Activated naive CD8-positive, alpha-beta T cell (primary cell): ENCODE measurements around the gene ZMYND19.
"Not testable (repeated sequence)": the region's sequence is repeated elsewhere in the genome, so short reads cannot be mapped to it uniquely, and the experiment has no call there.

ENCODE experiments used
- H3K27ac Mint-ChIP-seq: one replicate; pipeline ENCODE4 v1.8.0; 2021; ENCODE audit warnings: mixed read lengths
- H3K27me3 Mint-ChIP-seq: one replicate; pipeline ENCODE4 v1.8.0; 2021; ENCODE audit warnings: mixed read lengths
- H3K36me3 Mint-ChIP-seq: one replicate; pipeline ENCODE4 v1.8.0; 2021; ENCODE audit warnings: mixed read lengths
- H3K4me1 Mint-ChIP-seq: one replicate; pipeline ENCODE4 v1.8.0; 2021; ENCODE audit warnings: low read depth, mixed read lengths
- H3K4me3 Mint-ChIP-seq: one replicate; pipeline ENCODE4 v1.8.0; 2021; ENCODE audit warnings: mild to moderate bottlenecking, mixed read lengths
- H3K9me3 Mint-ChIP-seq: one replicate; pipeline ENCODE4 v1.8.0; 2021; ENCODE audit warnings: low read depth, mixed read lengths

The ZMYND19 gene

DNA sequence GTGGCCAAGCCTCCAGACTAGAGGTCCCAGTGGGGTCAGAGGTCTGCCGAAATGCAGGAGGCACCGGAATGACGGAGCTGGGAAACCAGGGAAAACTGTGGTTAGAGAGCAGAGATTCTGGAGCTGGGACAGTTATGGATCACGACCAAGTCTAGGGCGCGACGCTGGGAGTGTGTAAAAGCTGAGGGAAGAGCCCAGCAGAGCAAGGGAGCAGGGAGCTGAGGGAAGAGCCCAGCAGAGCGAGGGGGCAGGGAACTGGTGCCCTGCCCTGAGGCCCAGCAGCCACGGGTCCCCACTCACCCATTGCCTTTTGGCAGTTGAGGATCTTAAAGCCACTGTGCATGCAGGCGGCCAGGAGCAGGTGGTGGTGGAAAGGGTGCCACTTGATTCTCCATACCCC lies 26.2 kb downstream of the ZMYND19 start:
- H3K27ac Mint-ChIP-seq = no peak overlapping the region
- peaks cover 2% of the 10 kb centered on the region for H3K36me3 Mint-ChIP-seq
- no peaks in the 10 kb centered on the region for H3K4me1 Mint-ChIP-seq
- no peaks in the 10 kb centered on the region for H3K9me3 Mint-ChIP-seq
- no peak overlapping the region for H3K4me3 Mint-ChIP-seq
- no peaks in the 10 kb centered on the region for H3K27me3 Mint-ChIP-seq

DNA sequence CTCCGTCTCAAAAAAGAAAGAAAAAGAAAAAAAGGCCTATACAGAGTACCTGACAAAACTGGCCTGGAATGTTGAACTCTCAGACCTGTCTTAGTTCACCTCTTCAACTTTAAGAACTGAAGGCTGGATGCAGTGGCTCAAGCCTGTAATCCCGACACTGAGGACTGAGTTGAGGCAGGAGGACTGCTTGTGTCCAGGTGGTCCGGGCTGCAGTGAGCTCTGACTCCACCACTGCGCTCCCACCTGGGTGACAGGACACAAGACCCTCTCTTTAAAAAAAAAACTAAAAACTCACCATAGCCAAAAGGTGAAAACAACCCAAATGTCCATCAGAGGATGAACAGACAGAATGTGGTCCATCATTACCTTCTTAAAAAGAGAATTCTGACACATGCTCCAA lies 32.2 kb downstream of the ZMYND19 start:
- no peak overlapping the region for H3K27ac Mint-ChIP-seq
- peaks cover 3% of the 10 kb centered on the region for H3K4me1 Mint-ChIP-seq
- peaks cover 3% of the 10 kb centered on the region for H3K36me3 Mint-ChIP-seq
- no peak overlapping the region for H3K4me3 Mint-ChIP-seq
- H3K9me3 Mint-ChIP-seq = no peaks in the 10 kb centered on the region
- no peaks in the 10 kb centered on the region for H3K27me3 Mint-ChIP-seq

DNA sequence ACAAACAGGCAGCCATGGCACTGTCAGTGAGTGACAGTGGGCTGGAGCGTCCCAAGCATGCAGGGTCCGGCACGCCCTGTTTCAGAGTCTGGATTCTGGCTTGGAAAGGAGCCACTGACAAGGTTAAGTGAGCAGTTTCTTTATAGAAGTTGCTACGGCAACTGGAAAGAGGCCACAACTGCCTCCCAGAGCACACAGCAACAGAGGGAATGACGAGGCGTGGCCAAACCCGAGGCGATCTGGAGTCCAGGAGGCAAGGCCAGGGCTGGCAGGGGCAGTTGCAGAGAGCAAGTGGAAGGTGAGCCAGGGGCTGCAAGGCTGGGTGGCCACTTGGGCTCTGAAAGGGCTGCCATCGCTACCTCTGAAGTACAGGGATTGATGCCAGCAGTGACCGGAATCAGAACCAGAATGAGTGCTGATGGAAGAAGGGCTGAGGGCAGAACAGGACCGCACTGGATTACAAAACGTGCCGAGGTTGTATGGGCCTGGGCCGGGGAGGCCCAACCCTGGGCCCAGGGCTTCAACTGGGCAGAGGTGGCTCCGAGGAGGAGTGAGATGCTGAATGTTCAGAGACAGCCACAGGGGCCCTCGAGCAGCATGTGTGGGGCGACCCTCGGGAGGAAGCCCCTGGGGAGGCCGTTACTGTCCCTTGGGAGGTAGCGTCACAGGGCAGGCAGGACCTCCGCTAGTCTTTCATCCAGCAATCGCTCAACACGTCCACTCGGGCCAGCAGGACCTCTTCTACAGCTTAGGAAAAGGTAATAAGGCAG lies 34.1 kb downstream of the ZMYND19 start:
- Mint-ChIP-seq H3K9me3 (no peaks in the 10 kb centered on the region), H3K4me1 (peaks cover 8% of the 10 kb centered on the region), H3K36me3 (peaks cover 3% of the 10 kb centered on the region), H3K4me3 (no peak overlapping the region), H3K27me3 (no peaks in the 10 kb centered on the region), H3K27ac (no peak overlapping the region)

DNA sequence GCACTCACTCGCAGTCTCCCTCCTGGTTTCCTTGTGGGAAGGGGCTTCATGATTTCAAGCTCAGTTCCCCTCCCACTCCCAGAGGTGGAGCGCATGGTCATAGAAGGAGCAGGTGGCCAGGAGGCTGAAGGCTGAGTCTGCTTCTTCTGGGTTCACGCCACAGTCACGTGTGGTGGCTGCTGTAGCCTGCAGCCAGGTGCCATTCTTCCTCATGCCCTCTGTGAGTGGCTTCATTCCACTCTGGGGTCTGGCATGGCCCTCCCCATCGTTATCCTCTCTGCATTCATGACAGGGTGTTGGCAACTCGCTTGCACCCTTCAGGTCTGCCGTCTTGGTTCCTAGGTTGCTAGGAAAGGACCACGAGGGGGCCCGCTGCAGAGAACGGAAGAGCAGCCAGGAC lies 35.1 kb downstream of the ZMYND19 start:
- peaks cover 3% of the 10 kb centered on the region for H3K36me3 Mint-ChIP-seq
- peaks cover 10% of the 10 kb centered on the region for H3K4me1 Mint-ChIP-seq
- H3K27me3 Mint-ChIP-seq = no peaks in the 10 kb centered on the region
- no peak overlapping the region for H3K4me3 Mint-ChIP-seq
- no peaks in the 10 kb centered on the region for H3K9me3 Mint-ChIP-seq
- no peak overlapping the region for H3K27ac Mint-ChIP-seq

DNA sequence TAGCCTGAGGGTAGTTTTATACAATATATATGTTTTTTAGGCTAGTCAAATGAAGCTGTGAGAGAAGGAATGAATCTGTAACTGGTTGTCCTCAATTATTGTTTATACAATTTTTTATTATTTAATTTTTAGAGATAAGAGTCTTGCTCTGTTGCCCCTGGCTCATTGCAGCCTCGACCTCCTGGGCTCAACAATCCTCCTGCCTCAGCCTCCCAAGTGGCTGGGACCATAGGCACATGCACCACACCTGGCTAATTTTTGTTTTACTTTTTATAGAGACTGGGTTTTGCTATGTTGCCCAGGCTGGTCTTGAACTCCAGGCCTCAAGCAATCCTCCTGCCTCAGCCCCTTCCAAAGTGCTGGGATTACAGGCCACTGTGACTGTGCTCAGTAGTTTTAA lies 36.0 kb downstream of the ZMYND19 start:
- Mint-ChIP-seq H3K36me3 (peaks cover 3% of the 10 kb centered on the region), H3K27me3 (no peaks in the 10 kb centered on the region), H3K4me3 (no peak overlapping the region), H3K27ac (no peak overlapping the region), H3K4me1 (peaks cover 17% of the 10 kb centered on the region), H3K9me3 (no peaks in the 10 kb centered on the region)

DNA sequence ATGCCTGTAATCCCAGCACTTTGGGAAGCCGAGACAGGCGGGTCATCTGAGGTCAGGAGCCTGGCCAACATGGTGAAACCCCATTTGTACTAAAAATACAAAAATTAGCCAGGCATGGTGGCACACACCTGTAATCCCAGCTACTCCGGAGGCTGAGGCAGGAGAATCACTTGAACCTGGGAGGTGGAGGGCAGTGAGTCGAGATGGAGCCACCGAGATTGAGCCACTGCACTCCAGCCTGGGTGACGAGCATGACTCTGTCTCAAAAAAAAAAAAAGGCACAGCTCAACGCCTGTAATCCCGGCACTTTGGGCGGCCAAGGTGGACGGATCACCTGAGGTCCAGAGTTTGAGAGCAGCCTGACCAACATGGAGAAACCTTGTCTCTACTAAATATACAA lies 36.7 kb downstream of the ZMYND19 start:
- H3K9me3 Mint-ChIP-seq, H3K27ac Mint-ChIP-seq, H3K36me3 Mint-ChIP-seq, H3K27me3 Mint-ChIP-seq: not testable (repeated sequence)
- H3K4me1 Mint-ChIP-seq = peaks cover 20% of the 10 kb centered on the region
- peak overlapping the region; percentile 35 for H3K4me3 Mint-ChIP-seq

DNA sequence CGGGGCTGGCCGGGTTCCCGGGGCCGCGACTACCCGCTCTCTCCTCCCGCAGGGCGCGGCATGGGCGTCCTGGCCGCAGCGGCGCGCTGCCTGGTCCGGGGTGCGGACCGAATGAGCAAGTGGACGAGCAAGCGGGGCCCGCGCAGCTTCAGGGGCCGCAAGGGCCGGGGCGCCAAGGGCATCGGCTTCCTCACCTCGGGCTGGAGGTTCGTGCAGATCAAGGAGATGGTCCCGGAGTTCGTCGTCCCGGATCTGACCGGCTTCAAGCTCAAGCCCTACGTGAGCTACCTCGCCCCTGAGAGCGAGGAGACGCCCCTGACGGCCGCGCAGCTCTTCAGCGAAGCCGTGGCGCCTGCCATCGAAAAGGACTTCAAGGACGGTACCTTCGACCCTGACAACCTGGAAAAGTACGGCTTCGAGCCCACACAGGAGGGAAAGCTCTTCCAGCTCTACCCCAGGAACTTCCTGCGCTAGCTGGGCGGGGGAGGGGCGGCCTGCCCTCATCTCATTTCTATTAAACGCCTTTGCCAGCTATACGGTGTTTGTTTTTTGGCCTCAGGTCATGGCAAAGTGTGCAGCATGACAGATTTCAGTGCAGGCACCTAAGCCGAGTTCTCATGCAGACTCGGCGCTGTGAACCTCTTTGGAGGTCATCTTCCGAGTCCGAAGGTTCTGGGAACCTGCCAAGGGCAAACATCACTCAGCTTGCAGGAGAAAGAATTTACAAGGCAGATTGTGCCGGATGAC lies 38.1 kb downstream of the ZMYND19 start:
- H3K9me3 Mint-ChIP-seq = no peaks in the 10 kb centered on the region
- H3K36me3 Mint-ChIP-seq = peaks cover 3% of the 10 kb centered on the region
- H3K4me3 Mint-ChIP-seq = peak overlapping the region; percentile 91
- H3K27me3 Mint-ChIP-seq = no peaks in the 10 kb centered on the region
- H3K27ac Mint-ChIP-seq = peak overlapping the region; percentile 66
- H3K4me1 Mint-ChIP-seq = peaks cover 22% of the 10 kb centered on the region

DNA sequence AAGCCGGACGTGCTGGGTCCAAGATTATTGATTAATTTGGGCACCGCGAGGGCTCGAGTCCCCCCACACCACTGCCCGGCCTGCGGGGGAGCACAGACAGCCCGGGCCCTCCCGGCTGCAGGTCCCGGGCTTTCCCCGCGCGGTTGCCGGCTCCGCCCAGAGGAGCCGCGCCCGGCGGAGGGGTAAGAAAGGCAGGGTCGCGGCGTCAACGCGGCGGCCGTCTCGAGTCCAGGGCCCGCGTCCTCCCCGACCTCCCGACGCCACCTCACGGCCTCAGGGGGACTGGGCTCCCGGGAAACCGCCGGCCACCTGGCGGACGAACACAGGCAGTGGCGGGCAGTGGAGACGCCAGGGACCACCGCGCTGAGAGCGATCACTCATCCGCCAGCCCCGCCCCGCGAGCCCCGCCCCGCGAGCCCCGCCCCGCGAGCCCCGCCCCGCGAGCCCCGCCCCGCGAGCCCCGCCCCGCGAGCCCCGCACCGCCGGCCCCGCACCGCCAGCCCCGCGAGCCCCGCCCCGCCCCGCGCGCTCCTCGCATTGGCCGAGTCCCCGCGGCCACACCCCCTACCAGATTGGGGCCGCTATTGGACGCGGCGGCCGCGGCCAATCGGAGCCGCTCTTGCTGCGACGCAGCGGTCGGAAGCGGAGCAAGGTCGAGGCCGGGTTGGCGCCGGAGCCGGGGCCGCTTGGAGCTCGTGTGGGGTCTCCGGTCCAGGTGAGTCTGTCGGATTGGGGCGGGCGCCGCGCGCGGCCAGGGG lies 38.9 kb downstream of the ZMYND19 start, which contains the start of gene MRPL41:
Gene MRPL41 (plus strand): TSS at position 616 of the 758 bp plus-strand sequence. CDS start 203 bp downstream, outside the sequence.
- Mint-ChIP-seq H3K9me3 (no peaks in the 10 kb centered on the region), H3K27ac (peak within 1 kb of the TSS; percentile 66), H3K4me1 (peaks cover 22% of the 10 kb centered on the region), H3K4me3 (peak within 1 kb of the TSS; percentile 91), H3K27me3 (no peaks in the 10 kb centered on the region), H3K36me3 (peaks cover 3% of the 10 kb centered on the region)

DNA sequence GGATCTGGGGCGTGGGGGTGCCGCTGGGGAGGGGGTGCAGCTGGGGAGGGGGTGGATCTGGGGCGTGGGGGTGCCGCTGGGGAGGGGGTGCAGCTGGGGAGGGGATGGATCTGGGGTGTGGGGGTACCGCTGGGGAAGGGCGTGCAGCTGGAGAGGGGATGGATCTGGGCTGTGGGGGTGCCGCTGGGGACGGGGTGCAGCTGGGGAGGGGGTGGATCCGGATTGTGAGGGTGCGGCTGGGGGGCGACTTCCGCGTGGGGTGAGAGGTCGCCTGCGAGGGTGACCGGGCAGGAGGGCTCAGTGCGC lies 39.4 kb downstream of the ZMYND19 start:
- not testable (repeated sequence) for H3K27ac Mint-ChIP-seq, H3K27me3 Mint-ChIP-seq, H3K36me3 Mint-ChIP-seq, H3K9me3 Mint-ChIP-seq
- H3K4me1 Mint-ChIP-seq = peaks cover 22% of the 10 kb centered on the region
- H3K4me3 Mint-ChIP-seq = peak overlapping the region; percentile 20

DNA sequence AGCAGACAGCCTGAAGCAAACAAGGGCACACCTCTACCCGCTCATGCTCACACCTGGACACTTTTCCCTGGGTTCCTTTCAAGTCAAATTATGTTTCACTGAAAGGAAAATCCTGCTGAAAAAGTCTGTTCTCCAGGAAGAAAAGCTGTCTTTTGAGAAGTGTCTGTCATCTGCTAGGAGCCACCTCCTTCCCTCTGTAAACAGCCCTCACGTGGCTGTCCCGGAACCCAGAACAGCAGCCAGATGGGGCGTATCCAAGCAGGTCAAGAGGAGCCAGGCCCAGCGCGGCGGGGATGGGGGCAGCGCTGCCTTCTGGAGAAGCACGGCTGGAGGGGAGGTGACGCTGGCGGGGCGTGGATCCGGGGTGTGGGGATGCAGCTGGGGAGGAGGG lies 40.1 kb downstream of the ZMYND19 start, which contains the start of gene PNPLA7:
Gene PNPLA7 (minus strand): TSS at position 172 of the 391 bp plus-strand sequence. CDS start 205 bp downstream, outside the sequence.
- H3K9me3 Mint-ChIP-seq = no peaks in the 10 kb centered on the region
- no peaks in the 10 kb centered on the region for H3K27me3 Mint-ChIP-seq
- peaks cover 3% of the 10 kb centered on the region for H3K36me3 Mint-ChIP-seq
- H3K4me1 Mint-ChIP-seq = peaks cover 22% of the 10 kb centered on the region
- peak within 1 kb of the TSS; percentile 77 for H3K27ac Mint-ChIP-seq
- H3K4me3 Mint-ChIP-seq = peak within 1 kb of the TSS; percentile 87

DNA sequence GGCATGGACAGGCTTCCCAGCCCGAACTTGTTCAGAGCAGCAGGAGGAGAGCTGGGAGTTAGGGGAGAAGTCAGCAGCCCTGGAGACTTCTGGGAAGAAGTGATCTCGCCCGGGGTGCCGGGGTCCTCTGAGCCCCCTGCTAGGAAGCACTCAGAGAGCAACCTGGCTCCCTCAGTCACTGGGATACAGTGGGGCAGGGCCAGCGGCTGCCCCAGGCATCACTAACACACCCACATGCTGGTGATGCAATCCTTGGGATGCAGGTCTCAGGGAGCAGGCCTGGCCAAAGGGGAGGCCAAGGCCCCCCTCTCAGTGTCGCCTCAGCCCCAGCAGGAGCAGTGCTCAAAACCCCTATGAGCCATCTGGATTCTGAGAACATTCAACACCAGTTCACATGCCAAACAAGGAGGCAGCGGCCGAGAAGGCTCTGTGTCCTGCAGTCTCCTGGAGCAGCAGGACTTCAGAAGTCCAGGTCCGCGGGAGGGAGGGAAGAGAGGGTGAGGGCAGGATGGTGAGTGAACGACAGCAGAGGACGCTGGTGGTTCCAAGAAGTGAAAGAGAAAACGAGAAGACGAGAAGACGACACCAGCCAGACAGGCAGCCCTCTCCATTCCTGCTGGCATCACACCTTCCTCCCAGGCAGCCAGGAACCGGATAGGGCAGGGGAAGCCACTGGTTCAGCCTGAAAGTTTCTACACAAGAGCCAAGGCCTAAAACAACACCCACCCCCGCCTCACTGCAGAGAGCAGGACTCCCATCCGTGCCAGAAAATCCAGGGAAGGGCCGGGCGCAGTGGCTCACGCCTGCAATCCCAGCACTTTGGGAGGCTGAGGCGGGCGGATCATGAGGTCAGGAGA lies 42.4 kb downstream of the ZMYND19 start:
- no peaks in the 10 kb centered on the region for H3K27me3 Mint-ChIP-seq
- no peak overlapping the region for H3K27ac Mint-ChIP-seq
- H3K36me3 Mint-ChIP-seq = no peaks in the 10 kb centered on the region
- peaks cover 19% of the 10 kb centered on the region for H3K4me1 Mint-ChIP-seq
- H3K4me3 Mint-ChIP-seq = peak overlapping the region; percentile 52
- H3K9me3 Mint-ChIP-seq = no peaks in the 10 kb centered on the region

DNA sequence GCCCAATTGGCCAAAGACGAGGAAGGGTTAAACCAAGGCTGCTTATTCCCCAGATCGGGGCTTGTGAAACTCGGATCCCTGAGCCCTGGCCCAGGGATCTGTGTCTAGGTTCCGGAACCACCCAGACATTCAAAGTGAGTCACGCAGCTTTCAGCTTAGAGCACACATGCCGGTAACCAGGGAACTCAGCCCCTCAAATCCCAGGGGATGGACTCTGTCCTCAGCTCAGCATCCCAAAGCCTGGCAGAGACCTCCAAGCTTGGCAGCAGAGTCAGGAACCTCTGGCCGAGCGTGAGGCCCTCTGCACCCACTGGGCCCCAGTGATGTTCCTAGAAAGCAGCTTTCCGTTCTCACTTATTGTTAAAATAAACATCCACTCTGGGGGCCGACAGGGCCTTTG lies 45.2 kb downstream of the ZMYND19 start:
- H3K4me1 Mint-ChIP-seq = peaks cover 12% of the 10 kb centered on the region
- H3K27me3 Mint-ChIP-seq = no peaks in the 10 kb centered on the region
- H3K4me3 Mint-ChIP-seq = no peak overlapping the region
- no peaks in the 10 kb centered on the region for H3K36me3 Mint-ChIP-seq
- no peak overlapping the region for H3K27ac Mint-ChIP-seq
- H3K9me3 Mint-ChIP-seq = no peaks in the 10 kb centered on the region

DNA sequence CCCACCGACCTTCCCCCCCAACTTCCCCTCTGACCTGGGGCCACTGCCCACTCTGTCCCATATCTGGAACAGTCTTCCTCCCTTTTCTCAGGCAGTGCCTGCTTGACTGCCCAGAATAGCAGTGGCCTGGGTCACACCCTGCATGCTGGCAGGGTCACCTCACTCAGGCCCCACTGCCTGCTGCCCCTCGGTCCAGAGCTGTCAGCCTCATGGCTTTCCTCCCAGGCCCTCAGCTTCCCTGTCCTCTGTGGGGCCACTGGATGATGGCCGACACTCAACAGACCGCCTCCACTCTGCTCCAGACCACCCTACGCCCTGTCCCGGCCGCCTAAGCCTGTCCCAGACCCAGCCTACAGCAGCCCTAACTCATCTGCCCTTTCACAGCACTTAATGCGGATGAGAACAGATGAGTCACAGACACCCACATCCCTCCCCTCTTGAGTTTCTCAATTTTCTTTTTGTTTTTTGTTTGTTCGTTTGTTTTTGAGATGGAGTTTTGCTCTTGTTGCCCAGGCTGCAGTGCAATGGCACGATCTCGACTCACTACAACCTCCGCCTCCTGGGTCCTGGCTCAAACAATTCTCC lies 46.0 kb downstream of the ZMYND19 start:
- no peaks in the 10 kb centered on the region for H3K36me3 Mint-ChIP-seq
- H3K4me1 Mint-ChIP-seq = peaks cover 5% of the 10 kb centered on the region
- H3K27ac Mint-ChIP-seq = no peak overlapping the region
- no peaks in the 10 kb centered on the region for H3K27me3 Mint-ChIP-seq
- H3K9me3 Mint-ChIP-seq = no peaks in the 10 kb centered on the region
- H3K4me3 Mint-ChIP-seq = no peak overlapping the region
